GM21723 (cell line): Measurements from ENCODE around the gene ZNF280A.

Source experiments
- ATAC-seq: cut with Tn5 transposase; IDR thresholded peaks from one replicate; pipeline ENCODE4 v1.9.1; 2021; ENCODE audit warnings: mild to moderate bottlenecking, moderate library complexity; ENCODE audit not compliant: unreplicated experiment

The ZNF280A gene, protein sequence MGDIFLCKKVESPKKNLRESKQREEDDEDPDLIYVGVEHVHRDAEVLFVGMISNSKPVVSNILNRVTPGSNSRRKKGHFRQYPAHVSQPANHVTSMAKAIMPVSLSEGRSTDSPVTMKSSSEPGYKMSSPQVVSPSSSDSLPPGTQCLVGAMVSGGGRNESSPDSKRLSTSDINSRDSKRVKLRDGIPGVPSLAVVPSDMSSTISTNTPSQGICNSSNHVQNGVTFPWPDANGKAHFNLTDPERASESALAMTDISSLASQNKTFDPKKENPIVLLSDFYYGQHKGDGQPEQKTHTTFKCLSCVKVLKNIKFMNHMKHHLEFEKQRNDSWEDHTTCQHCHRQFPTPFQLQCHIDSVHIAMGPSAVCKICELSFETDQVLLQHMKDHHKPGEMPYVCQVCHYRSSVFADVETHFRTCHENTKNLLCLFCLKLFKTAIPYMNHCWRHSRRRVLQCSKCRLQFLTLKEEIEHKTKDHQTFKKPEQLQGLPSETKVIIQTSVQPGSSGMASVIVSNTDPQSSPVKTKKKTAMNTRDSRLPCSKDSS

DNA sequence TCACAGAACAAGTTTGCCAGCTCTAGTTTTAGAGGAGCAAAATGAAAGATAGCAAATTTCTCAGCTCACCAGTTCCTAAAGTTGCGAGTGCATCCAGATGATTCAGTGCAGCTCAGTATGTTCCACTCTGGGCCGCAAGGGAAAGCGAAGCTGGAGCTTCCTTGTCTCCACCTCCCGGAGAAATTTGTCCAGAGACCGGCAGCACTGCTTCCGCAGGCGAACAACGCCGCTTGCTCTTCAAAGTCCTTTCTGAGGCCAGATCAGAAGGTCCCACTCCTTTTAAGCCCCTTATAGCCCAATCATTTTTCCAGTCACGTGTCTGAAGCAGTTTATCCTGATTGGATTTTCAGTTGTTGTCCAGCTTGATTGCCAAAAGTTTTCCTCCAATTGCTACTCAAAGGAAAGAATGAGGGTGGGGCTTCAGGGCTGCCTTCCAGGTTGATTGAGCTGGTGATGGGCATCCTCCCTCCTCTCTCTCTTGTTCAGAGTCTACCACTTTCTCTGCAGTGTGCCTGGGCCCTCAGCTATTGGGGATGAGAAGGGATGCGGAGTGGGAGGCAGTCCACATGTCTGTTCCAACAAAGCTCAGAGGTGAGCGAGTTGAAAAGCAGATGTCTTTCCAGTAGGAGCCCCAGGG is at the start of gene ZNF280A:
Gene ZNF280A, minus strand, starts transcription at position 251 of the 637 bp plus-strand sequence. CDS start 4,640 bp downstream, outside the sequence.
- ATAC-seq: no peak

DNA sequence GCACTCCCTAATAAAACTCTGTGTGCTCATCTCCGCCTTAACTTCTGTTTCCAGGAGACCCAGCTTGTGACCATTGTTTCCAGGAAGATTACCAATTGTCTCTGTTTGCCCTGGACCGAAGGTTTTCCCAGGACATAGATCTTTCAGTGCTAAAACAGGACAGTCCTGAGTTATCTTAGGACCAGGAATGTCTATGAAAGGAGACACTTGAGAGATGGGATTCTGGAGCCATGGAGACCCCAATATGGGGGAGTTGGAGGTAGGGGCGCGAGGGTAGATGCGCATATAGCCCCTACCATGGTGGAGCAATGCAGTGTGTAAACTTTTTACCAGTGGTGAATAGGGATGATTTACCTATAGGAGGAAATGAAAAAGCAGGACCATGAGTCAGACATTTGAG is 49.1 kb upstream of the ZNF280A start:
- ATAC-seq: no peak

DNA sequence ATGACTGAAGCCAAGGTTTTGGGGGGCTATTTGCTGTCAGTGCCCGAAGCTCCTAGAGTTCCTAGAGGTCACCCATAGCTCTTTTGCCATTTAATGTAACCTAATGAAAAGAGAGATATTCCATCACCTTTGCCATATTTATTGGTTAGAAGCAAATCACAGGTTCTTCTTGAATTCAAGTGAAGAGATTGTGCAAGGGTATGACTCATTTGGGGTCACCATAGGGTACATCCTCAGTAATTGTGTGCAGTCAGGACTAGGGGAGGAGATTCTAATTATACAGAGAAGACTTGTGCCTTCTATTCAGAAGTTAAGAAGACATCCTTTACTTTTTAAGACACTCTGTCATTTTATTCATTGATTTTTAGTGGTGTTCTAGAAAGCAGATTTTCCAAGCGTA is 45.9 kb upstream of the ZNF280A start:
- ATAC-seq: no peak

DNA sequence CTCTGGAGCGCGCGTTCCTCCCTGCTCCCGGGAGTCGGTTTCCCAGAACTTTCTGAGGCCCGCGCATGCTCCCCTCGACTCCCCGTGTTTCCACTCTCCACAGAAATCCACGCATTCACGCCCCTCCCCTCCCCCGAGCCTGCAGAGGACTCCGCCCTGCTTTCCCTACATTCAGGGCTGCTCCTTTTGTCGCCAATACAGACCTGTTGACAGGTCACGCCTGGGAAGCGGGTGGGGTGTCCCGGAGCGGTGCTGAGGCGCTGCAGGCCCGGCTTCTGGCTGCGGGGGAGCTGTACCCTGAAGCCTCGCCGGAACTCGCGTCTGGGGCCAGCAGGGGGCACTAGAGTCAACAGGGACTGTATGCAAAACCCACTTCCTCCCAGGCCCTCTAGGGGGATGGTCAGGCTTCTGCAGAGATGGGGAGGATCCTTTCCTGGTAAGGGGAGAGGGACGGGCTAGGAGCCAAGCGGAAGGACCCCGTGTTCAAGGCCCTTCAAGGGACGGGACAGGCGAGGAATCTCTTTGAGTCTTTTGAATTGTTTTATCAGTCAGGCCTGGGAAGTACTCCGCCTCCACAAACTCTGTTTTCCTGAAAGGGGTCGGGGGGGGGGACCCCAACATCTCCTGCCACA is 39.0 kb upstream of the ZNF280A start, which contains the start of gene PRAME:
Gene PRAME, minus strand, starts transcription at position 294 of the 632 bp plus-strand sequence. CDS start 2,433 bp downstream, outside the sequence.
- no peak for ATAC-seq

DNA sequence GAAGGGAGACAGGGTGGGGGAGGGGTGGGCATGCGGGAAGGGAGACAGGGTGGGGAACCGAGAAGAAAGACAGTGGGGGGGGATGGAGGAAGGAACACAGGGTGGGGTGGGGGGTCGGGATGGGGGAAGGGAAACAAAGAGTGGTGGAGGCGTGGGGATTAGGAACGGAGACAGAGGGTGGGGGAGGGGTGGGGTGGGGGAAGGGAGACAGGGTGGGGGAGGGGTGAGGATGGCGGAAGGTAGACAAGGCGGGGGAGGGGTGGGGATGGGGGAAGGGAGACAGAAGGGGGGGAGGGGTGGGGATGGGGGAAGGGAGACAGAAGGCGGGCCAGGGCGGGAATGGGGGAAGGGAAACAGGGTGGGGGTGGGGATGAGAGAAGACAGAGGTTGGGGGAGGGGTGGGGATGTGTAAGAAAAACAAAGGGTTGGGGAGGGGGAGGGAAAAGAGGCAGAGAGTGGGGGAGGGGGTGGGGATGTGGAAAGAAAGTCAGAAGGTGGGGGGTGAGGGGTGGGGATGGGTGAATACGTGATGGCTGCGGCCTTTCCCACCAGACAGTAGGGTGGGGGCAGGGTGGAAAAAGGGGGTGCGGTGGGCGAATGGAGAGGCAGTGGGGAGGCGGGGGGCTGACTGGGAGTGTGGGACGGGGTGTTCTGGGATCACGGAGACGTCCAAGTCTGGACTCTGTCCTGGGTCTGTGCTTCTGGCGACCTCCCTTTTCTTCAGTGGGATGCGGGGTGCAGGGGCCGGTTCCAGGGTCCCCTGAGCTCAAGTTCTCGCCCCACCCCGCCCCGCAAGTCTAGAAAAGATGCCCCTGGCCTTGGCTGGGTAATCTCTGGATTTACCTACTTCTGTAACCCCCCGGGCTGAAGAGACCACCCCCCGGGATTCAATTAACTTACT is 38.3 kb upstream of the ZNF280A start:
- no peak for ATAC-seq

DNA sequence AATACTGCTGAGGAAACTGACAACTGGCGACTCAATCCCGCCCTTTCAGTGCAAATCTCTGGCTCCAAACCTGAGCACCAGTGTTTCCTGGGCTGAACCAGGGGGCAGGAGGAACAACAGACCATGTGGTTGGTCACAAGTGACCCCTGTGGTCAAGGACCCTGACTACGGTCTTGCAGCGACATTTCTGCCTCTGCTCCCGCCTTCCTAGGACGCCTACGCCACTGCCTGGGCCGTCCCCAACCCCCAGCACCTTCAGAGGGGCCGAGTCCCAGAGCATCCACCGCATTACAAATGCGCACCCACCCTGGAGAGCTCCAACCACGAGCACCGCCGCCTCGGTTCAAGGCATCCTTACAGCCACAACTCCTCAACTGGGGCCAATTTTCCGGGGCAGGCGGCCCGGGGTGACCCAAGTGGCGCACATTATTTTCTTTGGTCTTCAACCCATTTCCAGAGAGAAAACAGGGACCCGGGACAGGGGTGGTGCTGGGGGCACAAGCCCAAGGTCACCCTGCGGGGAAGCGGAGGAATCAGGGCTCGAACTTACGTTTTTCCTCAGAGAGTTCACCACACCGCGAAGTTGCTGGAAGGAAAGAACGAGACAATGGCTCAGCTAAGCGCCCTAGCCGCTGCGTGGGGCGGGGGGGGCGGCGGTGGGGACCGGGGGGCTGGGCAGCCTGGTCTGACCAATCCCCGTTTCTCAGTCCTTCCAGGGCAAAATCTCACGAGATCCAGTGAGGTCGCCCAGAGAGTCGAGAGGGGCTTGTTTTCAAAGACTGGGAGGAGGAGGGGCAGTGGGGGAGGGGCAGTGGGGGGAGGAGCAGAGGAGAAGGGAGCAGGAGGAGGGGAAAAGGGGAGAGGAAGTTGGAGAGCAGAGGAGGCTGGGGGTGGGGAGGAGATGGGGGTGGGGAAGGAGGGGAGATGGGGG is 37.2 kb upstream of the ZNF280A start:
- ATAC-seq: no peak

DNA sequence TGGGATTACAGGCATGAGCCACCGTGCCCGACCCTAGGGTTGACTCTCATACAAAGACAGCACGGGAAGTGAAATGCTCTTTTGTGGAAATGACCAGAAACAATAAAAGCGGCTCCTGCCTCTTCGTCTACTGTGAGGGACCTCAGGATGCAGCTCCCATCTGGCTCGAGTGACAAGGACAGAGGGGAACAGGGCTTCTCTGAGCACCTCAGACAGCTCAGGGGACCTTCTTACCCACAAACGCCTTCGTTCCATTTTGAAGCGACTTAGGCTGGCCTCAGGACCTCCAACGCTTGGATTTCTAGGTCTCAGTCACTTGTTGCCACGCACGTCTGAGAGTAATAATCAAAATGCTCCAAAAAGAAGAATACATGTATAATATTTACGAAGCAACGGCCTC is 36.5 kb upstream of the ZNF280A start:
- ATAC-seq: no peak

DNA sequence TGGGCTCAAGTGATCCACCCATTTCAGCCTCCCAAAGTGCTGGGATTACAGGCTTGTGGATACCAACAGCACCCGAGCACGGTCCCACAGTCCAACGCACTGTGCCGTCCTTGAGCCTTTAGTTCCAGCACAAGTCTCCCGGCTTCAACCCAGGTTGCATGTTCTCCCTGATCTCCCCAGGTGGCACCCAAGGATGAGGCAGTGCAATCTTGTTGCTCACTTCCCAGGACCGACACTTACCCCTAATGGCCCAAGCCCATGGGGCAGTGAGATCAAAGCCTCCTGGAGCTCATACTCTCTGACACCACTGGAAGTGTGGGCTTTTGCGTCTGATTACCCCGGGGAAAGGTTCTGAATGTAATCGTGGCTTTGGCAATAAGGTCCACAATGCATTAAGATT is 35.5 kb upstream of the ZNF280A start:
- ATAC-seq: no peak

DNA sequence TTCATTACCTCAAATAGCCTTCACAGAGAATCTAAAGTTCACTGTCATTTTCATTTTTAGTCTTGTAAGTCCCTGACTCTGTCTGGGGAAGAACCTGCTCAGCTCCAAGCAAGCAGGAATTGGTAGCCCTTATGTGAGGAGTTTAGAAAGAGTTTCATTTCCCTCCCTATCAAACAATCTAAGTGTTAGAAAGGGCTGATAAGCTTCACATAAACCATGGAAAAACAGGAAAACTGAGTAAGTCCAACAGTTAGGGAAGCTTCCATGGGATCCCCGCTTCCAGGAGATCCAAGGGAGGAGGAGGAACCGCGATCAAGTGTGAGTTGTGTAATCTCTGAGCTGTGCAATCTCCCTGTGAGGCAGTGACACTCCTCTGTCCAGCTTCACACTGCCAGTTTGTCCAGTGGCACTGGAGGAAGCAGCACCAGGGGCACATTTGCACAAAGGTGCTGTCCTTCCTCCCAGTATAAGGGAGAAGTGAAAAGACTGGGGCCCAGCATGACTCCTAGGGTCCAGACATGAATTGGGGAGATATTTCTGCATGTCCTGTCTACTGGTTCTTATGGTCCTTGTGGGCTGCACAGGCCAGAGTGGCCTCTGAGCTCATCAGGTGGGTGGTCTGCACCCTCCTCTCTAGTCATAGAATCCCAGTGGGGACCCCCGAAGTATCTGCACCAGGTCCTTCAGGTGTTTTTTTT is 34.7 kb upstream of the ZNF280A start:
- ATAC-seq: no peak

DNA sequence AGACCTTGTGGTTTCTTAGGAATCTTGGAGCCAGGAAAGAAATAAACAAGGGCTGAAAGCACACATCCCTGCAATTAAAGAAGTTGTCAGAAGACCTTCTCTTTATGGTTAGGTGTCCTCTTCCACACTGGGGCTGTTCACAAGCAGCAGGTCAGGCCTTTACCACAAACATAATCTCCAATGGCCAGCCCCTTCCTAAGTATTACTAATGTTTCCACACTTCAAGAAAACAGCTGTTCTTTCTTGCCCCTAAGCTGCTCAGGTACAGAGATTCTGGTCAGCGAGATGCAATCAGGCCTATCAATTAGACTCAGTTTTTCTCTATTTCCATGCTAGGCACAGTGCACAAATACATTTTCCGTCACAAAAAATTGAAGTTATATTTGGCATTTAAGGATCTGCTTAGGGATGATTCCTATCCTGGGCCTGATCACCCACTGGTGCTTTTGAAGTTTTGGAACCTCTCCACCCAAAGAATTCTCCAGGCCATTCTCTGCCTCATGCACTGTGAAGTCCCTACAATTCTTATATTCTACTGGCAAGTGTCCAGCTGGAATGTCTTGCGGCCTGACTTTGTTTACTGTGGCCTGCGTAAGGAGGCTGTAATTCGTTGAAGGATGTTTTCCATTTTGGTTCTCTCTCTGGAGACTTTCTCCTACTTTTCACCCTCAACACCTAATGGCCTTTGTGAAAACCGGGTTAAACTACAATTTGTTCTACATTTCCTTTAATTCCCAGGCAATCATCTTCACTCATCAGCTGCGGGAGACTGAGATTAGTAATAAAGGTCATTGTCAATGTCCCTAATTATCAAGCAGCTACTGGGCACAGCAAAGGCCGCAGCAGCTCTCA is 33.9 kb upstream of the ZNF280A start:
- ATAC-seq: no peak

DNA sequence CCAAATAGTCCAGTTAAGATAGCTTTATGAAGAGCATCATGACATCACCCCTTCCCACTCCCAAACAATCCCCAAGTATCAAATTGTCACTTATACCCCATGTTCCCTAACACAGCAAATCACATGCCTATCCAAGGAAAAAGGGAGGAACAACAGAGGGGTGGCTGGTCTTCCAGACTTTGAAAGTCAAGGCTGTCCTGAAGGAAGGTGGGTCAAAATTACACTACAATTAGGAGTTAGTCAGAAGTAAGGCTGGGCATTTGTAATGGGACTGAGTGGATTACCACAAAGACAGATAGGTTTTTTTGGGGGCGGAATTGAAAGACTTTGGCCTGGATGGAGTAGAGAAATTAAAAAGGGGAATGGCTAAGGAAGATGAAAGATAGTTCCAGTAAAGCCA is 33.1 kb upstream of the ZNF280A start:
- no peak for ATAC-seq

DNA sequence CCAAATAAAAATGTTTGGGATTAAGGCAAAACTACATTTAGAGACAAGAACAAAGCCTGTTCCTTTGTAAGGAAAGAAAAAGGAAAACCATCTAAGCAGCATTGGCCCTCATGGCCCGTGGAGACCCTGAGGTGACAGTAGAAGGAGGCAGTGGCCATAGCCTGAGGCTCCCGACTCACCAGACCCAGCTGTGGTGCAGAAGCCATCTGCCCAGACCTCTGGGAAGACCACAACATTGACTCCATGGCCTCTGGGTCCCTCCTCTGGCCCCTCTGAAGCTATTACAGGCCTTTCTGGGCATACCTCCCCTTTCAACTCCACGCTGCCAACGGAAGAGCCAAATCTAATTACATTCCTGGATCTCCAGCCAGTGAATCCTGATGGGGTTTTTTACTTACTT is 32.6 kb upstream of the ZNF280A start:
- ATAC-seq: no peak

DNA sequence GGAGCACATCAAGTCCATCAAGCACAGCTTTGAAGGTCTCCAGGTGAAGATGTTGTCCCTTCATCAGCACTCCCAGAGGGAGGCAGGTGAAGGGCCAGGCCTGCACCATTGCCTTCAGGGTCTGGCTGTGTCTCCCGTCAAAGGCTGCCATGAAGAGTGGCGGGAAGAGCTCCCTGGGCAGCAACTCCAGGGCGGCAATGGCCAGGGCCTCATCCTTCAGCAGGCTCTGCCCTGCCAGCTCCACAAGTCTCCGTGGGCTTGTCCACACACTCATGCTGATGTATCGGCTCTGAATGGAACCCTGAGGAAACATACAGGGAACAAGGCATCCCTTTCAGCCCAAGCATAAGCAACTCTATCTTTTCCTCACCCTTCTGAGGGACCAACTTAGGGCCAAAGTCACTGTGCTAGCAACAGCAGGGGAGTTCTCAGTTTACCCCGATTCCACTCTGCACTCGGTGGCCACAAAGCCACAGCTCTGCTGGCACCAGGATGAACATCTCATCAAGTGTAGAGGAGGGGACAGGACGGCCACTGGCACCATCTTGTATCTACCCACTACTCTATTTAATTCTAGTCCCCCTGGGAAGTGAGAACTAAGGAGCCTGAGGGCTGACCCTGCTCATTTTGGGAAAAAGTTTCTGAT is 30.8 kb upstream of the ZNF280A start:
- no peak for ATAC-seq

DNA sequence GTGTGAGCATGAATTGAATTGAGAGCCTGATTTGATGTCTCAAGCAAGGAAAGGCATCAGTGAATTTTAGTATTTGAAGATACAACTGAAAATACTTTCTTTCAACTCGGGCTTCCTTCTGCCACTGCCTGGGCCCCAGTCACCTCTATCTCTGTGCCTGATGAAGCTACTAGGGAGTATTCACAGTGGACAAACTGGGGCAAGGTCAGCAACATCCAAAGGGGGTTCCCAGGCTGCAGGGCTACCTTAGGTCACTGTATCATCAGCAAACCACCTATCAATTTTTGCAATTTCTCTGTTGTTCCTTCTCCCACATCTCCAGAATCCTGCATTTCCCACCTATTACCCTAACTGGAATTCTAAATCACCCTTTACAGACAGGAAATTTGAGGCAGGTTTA is 28.8 kb upstream of the ZNF280A start:
- ATAC-seq: no peak

DNA sequence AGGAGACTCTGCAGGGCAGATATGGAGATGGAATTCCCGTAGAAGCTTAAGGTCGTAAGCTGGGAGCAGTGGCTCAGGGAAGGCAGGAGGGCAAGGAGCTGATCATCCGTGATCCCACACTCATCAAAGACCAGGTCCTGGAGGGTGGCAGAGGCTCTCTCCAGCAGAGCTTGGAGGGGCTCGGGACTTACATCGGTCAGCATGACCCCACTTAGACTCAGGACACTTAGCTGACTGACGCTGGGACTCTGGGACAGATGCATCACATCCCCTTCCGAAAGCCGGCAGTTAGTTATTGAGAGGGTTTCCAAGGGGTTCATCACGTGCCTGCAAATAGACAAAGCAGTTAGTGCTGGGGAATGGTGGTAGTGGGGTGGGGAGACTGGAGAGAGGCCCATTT is 28.2 kb upstream of the ZNF280A start:
- no peak for ATAC-seq

DNA sequence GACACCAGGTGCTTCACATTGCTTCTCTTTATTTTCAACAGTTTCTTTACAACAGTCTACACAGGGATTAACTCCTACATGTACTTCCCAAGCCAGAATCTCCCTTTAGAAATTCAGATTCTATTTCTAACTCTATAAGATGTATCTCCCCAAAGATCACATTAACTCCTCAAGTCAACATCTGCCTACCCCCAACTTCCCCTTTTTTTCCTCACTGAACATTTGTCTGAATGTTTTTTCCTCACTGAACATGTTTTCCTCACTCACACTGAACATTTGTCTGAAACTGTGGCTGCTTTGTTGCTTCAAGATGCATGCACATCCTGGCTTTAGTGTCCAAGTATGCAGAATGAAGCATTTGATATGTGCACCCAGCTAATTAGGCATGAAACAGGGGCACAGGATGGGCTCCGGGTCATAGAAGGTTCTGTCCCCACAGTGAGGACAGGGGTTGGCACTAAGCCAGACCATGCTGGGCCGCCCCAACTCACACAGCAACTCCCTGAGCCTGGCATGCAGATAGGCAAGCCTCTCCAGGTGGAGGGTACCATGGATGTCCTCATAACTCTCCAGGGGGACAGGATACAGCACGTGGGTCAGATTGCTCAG is 27.7 kb upstream of the ZNF280A start:
- ATAC-seq: no peak

DNA sequence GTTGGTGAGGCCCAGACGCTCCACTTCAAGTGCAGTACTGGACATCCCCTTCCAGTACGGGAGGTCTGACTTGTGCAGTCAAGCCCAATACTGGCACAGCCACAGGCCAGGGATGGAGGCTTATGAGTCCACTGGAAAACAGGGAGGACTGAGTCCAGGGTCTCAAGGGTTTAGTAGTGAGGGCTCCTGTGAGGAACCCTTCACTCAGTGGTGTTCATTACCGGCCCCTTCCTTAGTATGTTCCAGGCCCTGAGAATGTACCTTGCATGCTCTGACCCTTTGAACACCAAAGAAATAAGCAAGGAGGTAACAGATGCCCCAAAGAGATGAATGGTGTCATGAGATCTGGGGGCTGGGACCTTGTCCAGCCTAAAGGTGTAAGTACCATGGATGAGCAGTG is 27.2 kb upstream of the ZNF280A start:
- no peak for ATAC-seq
